ENCODE data around the gene NRIP3. TPM values are rescaled to one million over a fixed set of nuclear protein-coding genes. Genes with fewer than 3 reads are reported as not detected.

Gene NRIP3
- polyA plus RNA-seq, 3 donors, result 0.89 to 1.3 (median 0.96) TPM

DNA sequence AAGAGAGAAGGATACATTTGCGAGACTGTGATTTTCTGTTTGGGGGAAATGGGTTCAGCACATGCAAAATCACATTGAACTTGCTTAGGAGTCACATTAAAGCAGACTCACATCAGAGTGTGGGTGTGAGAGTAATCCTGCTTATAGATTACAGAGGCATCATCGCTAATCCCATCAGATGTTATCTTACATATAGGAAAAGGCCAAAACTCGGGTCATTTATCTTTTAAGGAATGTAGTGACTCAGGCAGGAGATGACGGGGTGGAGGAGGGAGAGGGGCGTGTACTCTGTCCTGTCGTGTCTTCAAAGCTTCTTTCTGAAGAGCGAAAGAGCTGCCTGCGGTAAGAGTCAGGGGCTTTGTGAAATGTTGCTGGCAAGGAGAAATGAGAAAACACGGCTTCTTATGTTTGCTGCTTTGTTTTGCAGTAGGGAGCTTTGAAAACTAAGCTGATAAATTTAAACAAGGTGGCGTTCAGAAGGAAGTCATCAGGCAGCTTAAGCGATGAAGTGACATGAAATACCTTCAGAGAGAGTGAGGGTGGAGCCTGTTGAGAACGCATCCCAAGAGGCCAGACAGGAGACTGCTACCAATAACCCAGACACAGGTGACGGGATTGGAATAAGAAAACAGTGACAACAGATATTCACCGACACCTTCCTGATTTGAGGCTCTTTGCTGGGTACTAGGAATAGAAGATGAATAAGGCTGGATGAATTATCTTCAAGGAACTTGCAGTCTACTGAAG is 68.9 kb downstream of the NRIP3 start:
- no peak for DNase-seq (ENCODE audit: low read depth in 3 of 3, low spot score in 2 of 3)

DNA sequence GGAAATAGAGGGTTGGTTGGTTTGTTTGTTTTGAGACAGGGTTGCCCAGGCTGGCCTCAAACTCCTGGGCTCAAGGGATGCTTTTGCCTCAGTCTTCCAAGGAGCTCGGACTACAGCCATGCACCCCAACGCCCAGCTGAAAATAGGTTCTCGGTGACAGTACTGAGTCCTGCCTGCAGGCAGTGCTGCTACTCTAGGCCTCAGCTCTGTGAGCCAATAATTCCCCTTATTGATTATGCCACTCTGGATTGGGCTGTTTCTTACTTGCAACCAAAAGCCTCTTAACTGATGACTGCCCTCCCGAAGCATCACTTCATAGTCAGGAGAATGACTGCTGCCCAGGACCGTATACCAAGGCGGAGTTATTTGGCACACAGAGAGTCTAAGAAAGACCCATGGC is 69.9 kb downstream of the NRIP3 start:
- no peak for DNase-seq (ENCODE audit: low read depth in 3 of 3, low spot score in 2 of 3)

DNA sequence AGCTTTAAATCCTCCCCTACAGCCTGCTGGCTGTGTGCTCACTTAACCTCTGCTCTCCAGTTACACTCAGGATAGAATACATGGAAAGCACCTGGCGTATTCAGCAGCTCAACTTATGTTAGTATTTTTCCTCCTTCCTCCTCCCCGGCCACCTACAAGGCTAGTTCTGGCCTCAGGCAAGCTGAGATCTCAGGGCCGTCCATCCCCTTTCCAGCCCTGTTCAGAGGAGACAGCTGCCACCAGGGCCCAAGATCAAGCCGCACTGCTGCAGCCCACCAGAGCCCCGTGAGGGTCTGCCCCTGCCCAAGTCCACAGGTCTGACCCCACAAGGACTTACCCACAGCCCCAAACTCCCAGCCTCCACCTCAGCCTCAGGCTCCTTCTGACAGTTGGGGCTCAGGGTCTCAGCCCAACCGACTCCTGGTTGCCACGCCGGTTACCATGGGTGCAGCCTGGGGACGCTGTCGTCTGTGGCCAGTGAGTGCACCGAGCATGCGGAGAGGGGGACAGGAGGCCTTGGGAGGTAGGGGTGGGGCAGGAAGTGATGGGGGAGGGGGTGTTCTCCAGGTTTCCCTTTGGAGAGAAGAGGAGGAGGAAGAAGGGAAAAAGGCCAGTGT is 71.1 kb downstream of the NRIP3 start, which contains the start of gene C11orf16:
Gene C11orf16 (minus strand): TSS at position 384 of the 617 bp plus-strand sequence. CDS start 639 bp downstream, outside the sequence.
- no peak for DNase-seq (ENCODE audit: low read depth in 3 of 3, low spot score in 2 of 3)

Other genes with a start within 250 kb of the NRIP3 start
- 10 to 100 TPM; 16.0 to 17.1 (median 16.8) TPM for gene AKIP1, start 92.8 kb downstream of the NRIP3 start, polyA plus RNA-seq (ENCODE audit: insufficient read length in 3 of 3)
- under 1 TPM; 0.38 to 0.90 (median 0.53) TPM for gene C11orf16, start 71.1 kb downstream of the NRIP3 start, polyA plus RNA-seq (ENCODE audit: insufficient read length in 3 of 3)
- gene ASCL3, start 61.0 kb downstream of the NRIP3 start, polyA plus RNA-seq (ENCODE audit: insufficient read length in 3 of 3), result not detected
- 10 to 100 TPM; 66.2 to 71.3 (median 68.8) TPM for gene TMEM9B, start 39.6 kb downstream of the NRIP3 start, polyA plus RNA-seq (ENCODE audit: insufficient read length in 3 of 3)
- 1 to 10 TPM; 5.0 to 6.1 (median 5.2) TPM for gene SCUBE2, start 87.6 kb upstream of the NRIP3 start, polyA plus RNA-seq (ENCODE audit: insufficient read length in 3 of 3)